ENCODE data around the gene CMTM7. TPM values are rescaled to one million over a fixed set of nuclear protein-coding genes. Genes with fewer than 3 reads are reported as not detected.
"Not testable (repeated sequence)": the region's sequence is repeated elsewhere in the genome, so short reads cannot be mapped to it uniquely, and the experiment has no call there.

Gene CMTM7
- total and polyA plus RNA-seq, 7 experiments from 2014 or later: 38.6 to 157 (median 53.0) TPM

DNA sequence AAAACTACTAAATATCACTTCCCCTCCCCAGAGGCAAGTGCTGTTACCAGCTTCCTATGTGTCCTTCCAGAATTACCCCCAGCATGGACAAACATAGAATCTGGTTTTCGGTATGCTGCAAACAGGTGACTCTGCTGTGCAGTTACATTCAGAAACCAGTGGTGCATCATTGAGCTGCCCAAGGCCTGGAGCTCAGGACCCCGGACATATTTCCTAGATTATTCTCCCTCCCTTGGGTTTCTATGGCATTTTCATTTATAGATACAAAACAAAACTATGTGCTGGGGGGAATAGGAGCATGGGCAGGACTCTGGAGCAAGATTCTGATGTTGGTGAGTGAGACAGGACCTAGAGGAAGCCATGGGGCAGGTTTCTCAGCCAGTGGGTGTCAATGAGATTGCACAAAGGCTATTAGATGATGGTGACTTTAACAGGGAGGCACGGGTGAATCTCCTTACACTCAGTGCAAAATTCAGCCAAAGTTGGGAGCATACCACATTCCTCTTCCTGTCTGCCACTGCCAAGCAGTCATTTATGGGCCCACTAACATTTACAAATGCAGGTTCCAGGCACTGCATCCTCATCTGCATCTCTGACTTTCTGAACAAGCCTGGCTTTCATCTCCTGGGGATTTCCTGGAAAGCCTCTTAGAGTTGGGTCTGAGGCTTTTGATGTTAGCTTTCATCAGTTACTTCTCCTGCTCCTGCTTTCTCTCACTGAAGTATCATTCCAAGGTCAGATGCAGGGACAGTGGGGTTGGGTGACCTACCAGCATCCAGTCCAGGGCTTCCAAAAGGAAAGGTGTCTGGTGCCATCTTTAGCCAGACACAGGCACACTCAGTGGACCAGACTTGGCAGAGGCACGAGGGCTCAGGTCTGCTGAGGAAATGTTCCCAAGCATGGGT lies 44.5 kb downstream of the CMTM7 start:
- Histone ChIP-seq H3K27me3 (ENCODE audit: control insufficient read depth in 2 of 2, insufficient read depth in 2 of 2, low read length in 2 of 2) (no peaks in the 10 kb centered on the region), H3K27ac (ENCODE audit: low read depth, low read length) (peak overlapping the region; percentile 37), H3K9me3 (ENCODE audit: control insufficient read depth in 2 of 3, low read length in 3 of 3) (no peaks in the 10 kb centered on the region), H3K4me1 (ENCODE audit: control insufficient read depth in 2 of 2, insufficient read depth in 2 of 2, low read length in 2 of 2) (peaks cover 67 to 68% of the 10 kb centered on the region in 2 donors), H3K4me3 (ENCODE audit: low read length) (peak overlapping the region; percentile 6), H3K36me3 (ENCODE audit: control insufficient read depth in 2 of 3, insufficient read depth in 3 of 3, low read length in 3 of 3) (no peaks in the 10 kb centered on the region)
- H3K27ac Mint-ChIP-seq: peak overlapping the region; percentile 72 to 93 (median 85)
- H3K27me3 Mint-ChIP-seq: no peaks in the 10 kb centered on the region
- DNase-seq (peak in 2 of 9 donors; percentile 22 to 43), ATAC-seq (no peak)
- H3K9me3 Mint-ChIP-seq: peaks cover 0 to 5% (median 0%) of the 10 kb centered on the region in 11 donors
- peak overlapping the region in 9 of 10 donors; percentile 12 to 68 (median 42) for H3K4me3 Mint-ChIP-seq
- ChIA-PET CTCF (interaction anchor here (0.6 to 0.8 kb wide), 2 partner anchors 50 to 65 kb away, joined by 3 to 4 read pairs; no protein-coding TSS in a partner anchor), POLR2A (interaction anchor here (0.5 to 12.6 kb wide), 4 partner anchors 11 to 63 kb away, joined by 3 to 145 read pairs (median 4); no protein-coding TSS in a partner anchor)
- peaks cover 0 to 15% (median 6%) of the 10 kb centered on the region in 5 donors for H3K36me3 Mint-ChIP-seq
- peaks cover 39 to 92% (median 83%) of the 10 kb centered on the region in 7 donors for H3K4me1 Mint-ChIP-seq
- intact Hi-C loops (cut with micrococcal nuclease): loop anchor here in 1 of 2 donors (10.0 kb wide), 2 partner anchors 521 to 1821 kb away; no protein-coding TSS in a partner anchor

GRCh38 chr3:32436816-32437189 lies 45.1 kb downstream of the CMTM7 start:
- no peak overlapping the region for H3K27ac ChIP-seq (ENCODE audit: low read depth, low read length)
- H3K27ac Mint-ChIP-seq: peak overlapping the region in 7 of 9 donors; percentile 45 to 93 (median 85)

GRCh38 chr3:32437896-32438295 lies 46.2 kb downstream of the CMTM7 start:
- POLR2A ChIA-PET: interaction anchor here (0.7 to 12.6 kb wide), 8 partner anchors 9 to 61 kb away, joined by 3 to 145 read pairs (median 4); partner anchors contain the start of gene CMTM7
- intact Hi-C loops (cut with micrococcal nuclease): loop anchor here in 1 of 2 donors (10.0 kb wide), 2 partner anchors 523 to 1823 kb away; no protein-coding TSS in a partner anchor
- Mint-ChIP-seq H3K36me3 (peaks cover 0 to 25% (median 21%) of the 10 kb centered on the region in 5 donors), H3K4me1 (peaks cover 33 to 88% (median 79%) of the 10 kb centered on the region in 7 donors), H3K27ac (peak overlapping the region; percentile 9 to 87 (median 63)), H3K27me3 (no peaks in the 10 kb centered on the region), H3K4me3 (peak overlapping the region in 7 of 10 donors; percentile 1 to 62 (median 39)), H3K9me3 (peaks cover 0 to 6% (median 0%) of the 10 kb centered on the region in 11 donors)
- H3K9me3 ChIP-seq (ENCODE audit: control insufficient read depth in 2 of 3, low read length in 3 of 3): no peaks in the 10 kb centered on the region
- no peaks in the 10 kb centered on the region for H3K27me3 ChIP-seq (ENCODE audit: control insufficient read depth in 2 of 2, insufficient read depth in 2 of 2, low read length in 2 of 2)
- H3K36me3 ChIP-seq (ENCODE audit: control insufficient read depth in 2 of 3, insufficient read depth in 3 of 3, low read length in 3 of 3): peaks cover 0 to 10% (median 0%) of the 10 kb centered on the region in 3 experiments
- H3K4me3 ChIP-seq (ENCODE audit: low read length): no peak overlapping the region
- no peak overlapping the region for H3K27ac ChIP-seq (ENCODE audit: low read depth, low read length)
- ATAC-seq (no peak), DNase-seq (no peak)
- H3K4me1 ChIP-seq (ENCODE audit: control insufficient read depth in 2 of 2, insufficient read depth in 2 of 2, low read length in 2 of 2): peaks cover 50 to 51% of the 10 kb centered on the region in 2 donors
- CTCF ChIA-PET: interaction anchor here (0.7 kb wide), 1 partner anchor 145 kb away, joined by 3 read pairs; no protein-coding TSS in a partner anchor

More at GRCh38 chr3:32436816-32437189, 45.1 kb downstream of the CMTM7 start:
- Histone ChIP-seq H3K36me3 (ENCODE audit: control insufficient read depth in 2 of 3, insufficient read depth in 3 of 3, low read length in 3 of 3) (peaks cover 0 to 6% (median 0%) of the 10 kb centered on the region in 3 experiments), H3K4me1 (ENCODE audit: control insufficient read depth in 2 of 2, insufficient read depth in 2 of 2, low read length in 2 of 2) (peaks cover 60 to 61% of the 10 kb centered on the region in 2 donors), H3K4me3 (ENCODE audit: low read length) (no peak overlapping the region), H3K27me3 (ENCODE audit: control insufficient read depth in 2 of 2, insufficient read depth in 2 of 2, low read length in 2 of 2) (no peaks in the 10 kb centered on the region), H3K9me3 (ENCODE audit: control insufficient read depth in 2 of 3, low read length in 3 of 3) (no peaks in the 10 kb centered on the region)
- Mint-ChIP-seq H3K9me3 (peaks cover 0 to 5% (median 0%) of the 10 kb centered on the region in 11 donors), H3K27me3 (no peaks in the 10 kb centered on the region), H3K36me3 (peaks cover 0 to 21% (median 13%) of the 10 kb centered on the region in 5 donors), H3K4me3 (peak overlapping the region in 8 of 10 donors; percentile 12 to 68 (median 33)), H3K4me1 (peaks cover 40 to 92% (median 83%) of the 10 kb centered on the region in 7 donors)
- POLR2A ChIA-PET: interaction anchor here (1.9 to 12.6 kb wide), 2 partner anchors 12 to 16 kb away, joined by 7 to 145 read pairs; no protein-coding TSS in a partner anchor
- ATAC-seq (no peak), DNase-seq (no peak)
- CTCF ChIA-PET: interaction anchor here (0.8 kb wide), 1 partner anchor 65 kb away, joined by 3 read pairs; no protein-coding TSS in a partner anchor
- intact Hi-C loops (cut with micrococcal nuclease): loop anchor here in 1 of 2 donors (10.0 kb wide), 2 partner anchors 522 to 1822 kb away; no protein-coding TSS in a partner anchor

- CTCF ChIA-PET: interaction anchor here (0.7 to 1.5 kb wide), 3 partner anchors 21 to 146 kb away, joined by 3 to 4 read pairs (median 3); no protein-coding TSS in a partner anchor
- H3K4me3 ChIP-seq (ENCODE audit: low read length): no peak overlapping the region
- peaks cover 42 to 47% of the 10 kb centered on the region in 2 donors for H3K4me1 ChIP-seq (ENCODE audit: control insufficient read depth in 2 of 2, insufficient read depth in 2 of 2, low read length in 2 of 2)
- no peaks in the 10 kb centered on the region for H3K27me3 ChIP-seq (ENCODE audit: control insufficient read depth in 2 of 2, insufficient read depth in 2 of 2, low read length in 2 of 2)
- ATAC-seq: peak; percentile 65
- Mint-ChIP-seq H3K4me3 (peak overlapping the region in 6 of 10 donors; percentile 1 to 80 (median 46)), H3K4me1 (peaks cover 29 to 88% (median 78%) of the 10 kb centered on the region in 7 donors), H3K9me3 (peaks cover 0 to 6% (median 0%) of the 10 kb centered on the region in 11 donors), H3K27me3 (no peaks in the 10 kb centered on the region), H3K27ac (peak overlapping the region; percentile 45 to 87 (median 80)), H3K36me3 (peaks cover 3 to 32% (median 27%) of the 10 kb centered on the region in 5 donors)
- peak in 1 of 9 donors; percentile 24 for DNase-seq
- H3K27ac ChIP-seq (ENCODE audit: low read depth, low read length): no peak overlapping the region
- POLR2A ChIA-PET: interaction anchor here (1.0 to 12.6 kb wide), 5 partner anchors 10 to 30 kb away, joined by 3 to 145 read pairs (median 7); no protein-coding TSS in a partner anchor
- intact Hi-C loops (cut with micrococcal nuclease): loop anchor here in 1 of 2 donors (10.0 kb wide), 2 partner anchors 524 to 1824 kb away; no protein-coding TSS in a partner anchor
- H3K36me3 ChIP-seq (ENCODE audit: control insufficient read depth in 2 of 3, insufficient read depth in 3 of 3, low read length in 3 of 3): peaks cover 0 to 10% (median 0%) of the 10 kb centered on the region in 3 experiments
- H3K9me3 ChIP-seq (ENCODE audit: control insufficient read depth in 2 of 3, low read length in 3 of 3): no peaks in the 10 kb centered on the region
These were observed 47.1 kb downstream of the CMTM7 start for GRCh38 chr3:32438596-32439344.

GRCh38 chr3:32439421-32439820 lies 47.8 kb downstream of the CMTM7 start:
- ChIA-PET CTCF (interaction anchor here (0.9 to 1.5 kb wide), 2 partner anchors 21 to 29 kb away, joined by 3 to 4 read pairs; no protein-coding TSS in a partner anchor), POLR2A (interaction anchor here (0.7 to 12.6 kb wide), 3 partner anchors 11 to 38 kb away, joined by 3 to 145 read pairs (median 29); no protein-coding TSS in a partner anchor)
- H3K27ac ChIP-seq (ENCODE audit: low read depth, low read length); H3K27me3 ChIP-seq (ENCODE audit: control insufficient read depth in 2 of 2, insufficient read depth in 2 of 2, low read length in 2 of 2); H3K9me3 Mint-ChIP-seq; H3K4me3 ChIP-seq (ENCODE audit: low read length); H3K36me3 ChIP-seq (ENCODE audit: control insufficient read depth in 2 of 3, insufficient read depth in 3 of 3, low read length in 3 of 3); H3K27me3 Mint-ChIP-seq; DNase-seq; H3K9me3 ChIP-seq (ENCODE audit: control insufficient read depth in 2 of 3, low read length in 3 of 3): not testable (repeated sequence)
- peaks cover 3 to 38% (median 28%) of the 10 kb centered on the region in 5 donors for H3K36me3 Mint-ChIP-seq
- peak; percentile 23 for ATAC-seq
- intact Hi-C loops (cut with micrococcal nuclease): loop anchor here in 1 of 2 donors (10.0 kb wide), 2 partner anchors 525 to 1825 kb away; no protein-coding TSS in a partner anchor
- H3K4me3 Mint-ChIP-seq: peak overlapping the region in 3 of 10 donors; percentile 1 to 62 (median 10)
- H3K27ac Mint-ChIP-seq: peak overlapping the region in 7 of 9 donors; percentile 45 to 87 (median 82)
- H3K4me1 ChIP-seq (ENCODE audit: control insufficient read depth in 2 of 2, insufficient read depth in 2 of 2, low read length in 2 of 2): peaks cover 41 to 49% of the 10 kb centered on the region in 2 donors
- H3K4me1 Mint-ChIP-seq: peaks cover 29 to 91% (median 83%) of the 10 kb centered on the region in 7 donors

Data from naive thymus-derived CD4-positive, alpha-beta T cell (primary cell).